KOPT-K1 (cell line): ENCODE results near the gene CYP26B1.

Source experiments
- H3K27ac ChIP-seq: fragments of 200-600 bp; sonication (generic); 2 replicates; pipeline ENCODE4 v1.5.1; 2016; ENCODE audit warnings: antibody characterized with exemption, mild to moderate bottlenecking, low read depth, low read length; ENCODE audit not compliant: poor library complexity, severe bottlenecking
- H3K36me3 ChIP-seq: fragments of 200-600 bp; sonication (generic); 2 replicates; pipeline ENCODE4 v1.5.1; 2017; ENCODE audit warnings: antibody characterized with exemption, mild to moderate bottlenecking, low read length, moderate library complexity; ENCODE audit not compliant: insufficient read depth
- H3K9me3 ChIP-seq: fragments of 200-600 bp; sonication (generic); 2 replicates; pipeline ENCODE4 v1.5.1; 2017; ENCODE audit warnings: antibody characterized with exemption, low read length, mild to moderate bottlenecking; ENCODE audit not compliant: insufficient read depth, poor library complexity, severe bottlenecking

The CYP26B1 gene

GRCh38 chr2:72148837-72149555 is 1.3 kb upstream of the CYP26B1 start:
- Histone ChIP-seq H3K36me3 (no peaks in the 10 kb centered on the region), H3K27ac (no peak overlapping the region), H3K9me3 (peaks cover 28% of the 10 kb centered on the region)

GRCh38 chr2:72148003-72148836 is 558 bp upstream of the CYP26B1 start:
- no peaks in the 10 kb centered on the region for H3K36me3 ChIP-seq
- H3K9me3 ChIP-seq, result peaks cover 28% of the 10 kb centered on the region
- no peak overlapping the region for H3K27ac ChIP-seq

- H3K36me3 ChIP-seq, result no peaks in the 10 kb centered on the region
- H3K27ac ChIP-seq, result no peak overlapping the region
- peaks cover 28% of the 10 kb centered on the region for H3K9me3 ChIP-seq
These were observed 1.0 kb downstream of the CYP26B1 start for GRCh38 chr2:72146347-72147302.

- H3K27ac ChIP-seq, result no peak overlapping the region
- H3K36me3 ChIP-seq, result no peaks in the 10 kb centered on the region
- peaks cover 28% of the 10 kb centered on the region for H3K9me3 ChIP-seq
These were observed 1.9 kb downstream of the CYP26B1 start for GRCh38 chr2:72145658-72146329.

GRCh38 chr2:72145289-72145657 is 2.4 kb downstream of the CYP26B1 start:
- H3K36me3 ChIP-seq, result no peaks in the 10 kb centered on the region
- no peak overlapping the region for H3K27ac ChIP-seq
- H3K9me3 ChIP-seq, result peaks cover 28% of the 10 kb centered on the region

GRCh38 chr2:72144632-72145288 is 2.9 kb downstream of the CYP26B1 start:
- H3K27ac ChIP-seq, result no peak overlapping the region
- H3K9me3 ChIP-seq, result peaks cover 28% of the 10 kb centered on the region

GRCh38 chr2:72144274-72144631 is 3.4 kb downstream of the CYP26B1 start:
- Histone ChIP-seq H3K27ac (no peak overlapping the region), H3K36me3 (no peaks in the 10 kb centered on the region)

More at GRCh38 chr2:72144632-72145288, 2.9 kb downstream of the CYP26B1 start:
- H3K36me3 ChIP-seq, result no peaks in the 10 kb centered on the region

GRCh38 chr2:72143441-72144273 is 4.0 kb downstream of the CYP26B1 start:
- Histone ChIP-seq H3K27ac (no peak overlapping the region), H3K9me3 (peaks cover 28% of the 10 kb centered on the region), H3K36me3 (no peaks in the 10 kb centered on the region)

More at GRCh38 chr2:72144274-72144631, 3.4 kb downstream of the CYP26B1 start:
- peaks cover 28% of the 10 kb centered on the region for H3K9me3 ChIP-seq

GRCh38 chr2:72142570-72143440 is 4.9 kb downstream of the CYP26B1 start:
- no peaks in the 10 kb centered on the region for H3K36me3 ChIP-seq
- H3K9me3 ChIP-seq, result peaks cover 28% of the 10 kb centered on the region
- no peak overlapping the region for H3K27ac ChIP-seq

- Histone ChIP-seq H3K27ac (no peak overlapping the region), H3K36me3 (no peaks in the 10 kb centered on the region), H3K9me3 (peaks cover 25% of the 10 kb centered on the region)
These were observed 5.7 kb downstream of the CYP26B1 start for GRCh38 chr2:72141881-72142451.

- Histone ChIP-seq H3K36me3 (no peaks in the 10 kb centered on the region), H3K9me3 (peaks cover 16% of the 10 kb centered on the region), H3K27ac (no peak overlapping the region)
These were observed 6.5 kb downstream of the CYP26B1 start for GRCh38 chr2:72141032-72141645.

GRCh38 chr2:72140621-72140960 is 7.1 kb downstream of the CYP26B1 start:
- H3K36me3 ChIP-seq, result no peaks in the 10 kb centered on the region
- peaks cover 11% of the 10 kb centered on the region for H3K9me3 ChIP-seq
- H3K27ac ChIP-seq, result no peak overlapping the region
